GM12801 (cell line): ENCODE results near the gene LTF.

Experiments
- TF ChIP-seq, protein P1 (sequence below): IDR thresholded peaks from one replicate; pipeline ENCODE4 v1.5.1; 2011; ENCODE audit warnings: control low read depth; ENCODE audit not compliant: insufficient read length; ENCODE audit errors: extremely low read depth

LTF gene

GRCh38 chr3:46503200-46503874, 38.6 kb upstream of the LTF start:
- TF ChIP-seq, protein P1, sequence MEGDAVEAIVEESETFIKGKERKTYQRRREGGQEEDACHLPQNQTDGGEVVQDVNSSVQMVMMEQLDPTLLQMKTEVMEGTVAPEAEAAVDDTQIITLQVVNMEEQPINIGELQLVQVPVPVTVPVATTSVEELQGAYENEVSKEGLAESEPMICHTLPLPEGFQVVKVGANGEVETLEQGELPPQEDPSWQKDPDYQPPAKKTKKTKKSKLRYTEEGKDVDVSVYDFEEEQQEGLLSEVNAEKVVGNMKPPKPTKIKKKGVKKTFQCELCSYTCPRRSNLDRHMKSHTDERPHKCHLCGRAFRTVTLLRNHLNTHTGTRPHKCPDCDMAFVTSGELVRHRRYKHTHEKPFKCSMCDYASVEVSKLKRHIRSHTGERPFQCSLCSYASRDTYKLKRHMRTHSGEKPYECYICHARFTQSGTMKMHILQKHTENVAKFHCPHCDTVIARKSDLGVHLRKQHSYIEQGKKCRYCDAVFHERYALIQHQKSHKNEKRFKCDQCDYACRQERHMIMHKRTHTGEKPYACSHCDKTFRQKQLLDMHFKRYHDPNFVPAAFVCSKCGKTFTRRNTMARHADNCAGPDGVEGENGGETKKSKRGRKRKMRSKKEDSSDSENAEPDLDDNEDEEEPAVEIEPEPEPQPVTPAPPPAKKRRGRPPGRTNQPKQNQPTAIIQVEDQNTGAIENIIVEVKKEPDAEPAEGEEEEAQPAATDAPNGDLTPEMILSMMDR, result no peak

GRCh38 chr3:46501702-46502101, 37.0 kb upstream of the LTF start:
- TF ChIP-seq, protein P1, result no peak

DNA sequence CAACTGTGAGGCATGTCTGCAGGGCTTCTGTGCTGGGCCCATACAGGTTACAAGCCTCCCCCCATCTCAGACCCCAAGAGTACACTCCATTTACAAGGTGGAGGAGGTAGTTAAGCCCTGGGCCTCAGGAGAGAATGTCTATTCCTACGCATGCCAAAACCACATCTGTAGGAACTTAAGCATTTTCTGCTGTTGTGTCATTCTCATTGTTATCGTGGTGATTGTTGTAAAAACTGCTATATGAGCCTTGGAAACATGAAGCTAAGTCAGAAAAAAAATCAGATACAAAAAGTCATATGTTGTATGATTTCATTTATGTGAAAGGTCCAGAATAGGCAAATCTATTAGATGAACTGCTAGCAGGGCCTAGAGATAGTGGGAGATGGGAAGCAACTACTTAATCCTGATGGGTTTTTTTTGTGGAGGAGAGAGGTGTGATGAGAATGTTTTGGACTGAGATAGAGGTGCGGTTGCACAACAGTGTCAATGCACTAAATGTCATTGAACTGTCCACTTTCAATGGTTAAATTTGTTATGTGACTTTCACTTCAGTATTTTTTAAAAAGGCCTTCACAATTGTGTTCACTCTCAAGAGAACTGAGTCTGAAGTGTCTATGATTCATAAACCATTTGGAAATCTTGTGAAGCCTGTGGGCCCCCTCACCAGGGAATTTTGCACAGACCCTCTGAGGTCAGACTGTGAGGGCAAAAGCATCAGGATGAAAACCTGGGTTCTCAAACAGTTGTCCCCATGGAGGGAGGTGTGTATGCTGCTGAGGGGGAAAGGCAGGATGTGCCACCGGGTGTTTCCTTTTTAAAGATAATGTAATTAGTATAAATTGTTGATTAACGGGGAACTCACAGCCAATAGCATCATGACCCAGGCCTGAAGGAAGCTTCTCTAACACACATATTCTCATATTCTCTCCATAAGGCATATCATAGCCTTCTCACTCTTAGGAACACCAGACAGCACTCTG, 36.2 kb upstream of the LTF start:
- TF ChIP-seq, protein P1, result no peak

- TF ChIP-seq, protein P1, result no peak
These were observed 34.3 kb upstream of the LTF start for GRCh38 chr3:46498916-46499519.

GRCh38 chr3:46497556-46498265, 33.0 kb upstream of the LTF start, which contains the start of gene RTP3:
TSS of gene RTP3 (plus strand) at chr3:46497976. CDS start at chr3:46498063, 87 bp downstream.
- TF ChIP-seq, protein P1, result no peak

DNA sequence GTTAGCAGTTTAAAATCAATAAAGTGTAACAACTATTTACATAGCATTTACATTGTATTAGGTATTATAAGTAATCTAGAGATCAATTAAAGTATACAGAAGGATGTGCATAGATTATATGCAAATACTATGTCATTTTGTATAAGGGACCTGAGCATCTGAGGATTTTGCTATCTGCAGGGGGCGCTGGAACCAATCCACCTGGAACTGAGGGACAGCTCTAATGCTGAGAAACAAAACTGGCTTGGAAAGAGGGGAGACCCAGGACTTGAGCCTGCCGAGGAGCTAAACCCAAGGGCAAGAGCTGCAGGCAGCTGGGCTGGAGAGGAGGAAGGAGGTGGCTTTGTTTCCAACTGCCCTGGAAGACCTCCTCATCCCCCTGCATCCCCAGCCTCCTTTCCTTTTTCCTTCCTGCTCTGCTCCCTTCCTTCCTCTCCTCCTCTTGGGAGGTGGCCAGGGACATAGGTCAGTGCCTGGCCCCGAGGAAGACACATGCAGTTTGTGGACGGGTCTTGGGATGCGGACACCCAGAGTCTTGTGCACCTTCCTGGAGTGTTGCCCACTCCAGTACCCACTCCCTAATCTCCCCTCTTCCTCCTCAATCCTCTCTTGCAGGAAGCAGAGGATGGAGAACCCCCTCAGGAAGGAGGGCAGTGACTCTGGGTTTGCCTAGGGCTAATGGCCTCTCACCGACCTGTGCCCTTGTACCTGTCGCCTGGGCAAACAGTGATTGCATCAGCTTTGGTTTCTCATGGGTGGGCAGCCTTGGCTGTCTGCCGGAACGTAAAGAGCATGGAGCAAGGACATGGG, 32.2 kb upstream of the LTF start:
- TF ChIP-seq, protein P1, result no peak
